ENCODE measurements around the gene FBXO44. TPM values are rescaled to one million over a fixed set of nuclear protein-coding genes. Genes with fewer than 3 reads are reported as not detected.
"Not testable (repeated sequence)": the region's sequence is repeated elsewhere in the genome, so short reads cannot be mapped to it uniquely, and the experiment has no call there.

Gene FBXO44, protein sequence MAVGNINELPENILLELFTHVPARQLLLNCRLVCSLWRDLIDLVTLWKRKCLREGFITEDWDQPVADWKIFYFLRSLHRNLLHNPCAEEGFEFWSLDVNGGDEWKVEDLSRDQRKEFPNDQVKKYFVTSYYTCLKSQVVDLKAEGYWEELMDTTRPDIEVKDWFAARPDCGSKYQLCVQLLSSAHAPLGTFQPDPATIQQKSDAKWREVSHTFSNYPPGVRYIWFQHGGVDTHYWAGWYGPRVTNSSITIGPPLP
- 4.9 TPM for polyA plus RNA-seq (ENCODE audit: insufficient read length)

DNA sequence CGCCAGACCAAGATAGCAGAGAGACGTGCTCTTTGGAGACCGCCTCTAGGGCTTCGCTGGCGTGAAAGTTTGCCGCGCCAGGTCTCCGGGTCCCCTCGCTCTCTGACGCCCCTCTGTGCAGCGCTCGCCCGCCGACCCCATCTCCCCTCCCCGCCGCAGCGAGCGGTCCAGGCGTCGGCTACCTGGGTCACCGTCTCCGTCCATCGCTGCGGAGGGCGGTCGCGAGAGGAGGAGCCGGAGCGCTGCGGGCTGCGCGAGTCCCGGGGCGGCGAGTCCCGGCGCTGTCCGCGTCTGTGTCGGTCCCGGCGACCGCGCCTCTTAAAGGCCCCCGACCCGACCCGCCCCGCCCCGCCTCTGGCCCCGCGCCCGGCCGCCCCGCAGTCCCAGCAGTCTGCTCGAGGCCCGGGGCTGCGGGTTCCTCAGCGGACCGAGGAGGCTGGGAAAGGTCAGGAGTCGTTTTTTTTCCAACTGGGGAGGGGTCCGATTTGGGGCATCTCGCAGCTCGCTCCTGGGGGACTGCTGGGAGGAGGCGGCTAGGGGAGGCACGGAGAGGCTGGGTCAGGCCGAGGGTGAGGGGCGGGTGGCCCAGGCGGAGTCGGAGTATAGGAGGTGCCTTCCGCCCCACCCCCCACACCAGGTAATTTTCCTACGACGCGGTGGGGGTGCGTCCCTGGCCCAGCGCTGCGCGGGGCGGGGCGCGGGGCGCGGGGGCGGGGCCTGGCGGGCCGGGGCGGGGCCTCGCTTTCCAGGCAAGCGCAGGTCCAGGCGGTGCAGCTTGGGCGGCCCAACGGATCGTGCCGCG is at the start of gene FBXO44, which contains the start of gene FBXO2:
Gene FBXO44 (plus strand): TSS at position 741 of the 802 bp plus-strand sequence. CDS start 959 bp downstream, outside the sequence.
Gene FBXO2 (minus strand): TSS at position 293 of the 802 bp plus-strand sequence. CDS start 89 bp downstream, at position 204.
- DNase-seq (ENCODE audit: low read depth), result no peak

DNA sequence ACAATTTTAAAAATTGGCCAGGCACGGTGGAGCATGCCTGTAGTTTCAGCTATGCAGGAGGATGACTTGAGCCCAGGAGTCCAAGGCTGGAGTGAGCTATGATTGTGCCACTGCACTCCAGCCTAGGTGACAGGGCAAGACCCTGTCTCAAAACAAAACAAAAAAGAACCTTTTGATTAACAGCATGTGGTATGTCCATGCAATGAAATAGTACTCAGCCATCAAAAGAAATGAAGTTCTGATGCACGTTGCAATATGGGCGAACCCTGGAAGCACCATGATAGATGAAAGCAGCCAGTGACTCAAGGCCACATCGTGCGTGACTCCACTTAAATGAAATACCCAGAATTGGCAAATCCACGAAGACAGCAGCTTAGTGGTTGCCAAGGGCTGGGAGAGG is 47.9 kb upstream of the FBXO44 start:
- DNase-seq (ENCODE audit: low read depth), result no peak

DNA sequence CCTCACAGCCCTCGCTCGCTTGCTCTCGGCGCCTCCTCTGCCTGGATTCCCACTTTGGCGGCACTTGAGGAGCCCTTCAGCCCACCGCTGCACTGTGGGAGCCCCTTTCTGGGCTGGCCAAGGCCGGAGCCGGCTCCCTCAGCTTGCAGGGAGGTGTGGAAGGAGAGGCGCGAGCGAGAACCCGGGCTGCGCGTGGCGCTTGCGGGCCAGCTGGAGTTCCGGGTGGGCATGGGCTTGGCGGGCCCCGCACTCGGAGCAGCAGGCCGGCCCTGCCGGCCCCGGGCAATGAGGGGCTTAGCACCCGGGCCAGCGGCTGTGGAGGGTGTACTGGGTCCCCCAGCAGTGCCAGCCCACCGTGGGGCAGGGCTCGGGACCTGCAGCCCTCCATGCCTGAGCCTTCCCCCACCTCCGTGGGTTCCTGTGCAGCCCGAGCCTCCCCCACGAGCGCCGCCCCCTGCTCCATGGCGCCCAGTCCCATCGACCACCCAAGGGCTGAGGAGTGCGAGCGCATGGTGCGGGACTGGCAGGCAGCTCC is 46.0 kb upstream of the FBXO44 start:
- DNase-seq (ENCODE audit: low read depth), result not testable (repeated sequence)

DNA sequence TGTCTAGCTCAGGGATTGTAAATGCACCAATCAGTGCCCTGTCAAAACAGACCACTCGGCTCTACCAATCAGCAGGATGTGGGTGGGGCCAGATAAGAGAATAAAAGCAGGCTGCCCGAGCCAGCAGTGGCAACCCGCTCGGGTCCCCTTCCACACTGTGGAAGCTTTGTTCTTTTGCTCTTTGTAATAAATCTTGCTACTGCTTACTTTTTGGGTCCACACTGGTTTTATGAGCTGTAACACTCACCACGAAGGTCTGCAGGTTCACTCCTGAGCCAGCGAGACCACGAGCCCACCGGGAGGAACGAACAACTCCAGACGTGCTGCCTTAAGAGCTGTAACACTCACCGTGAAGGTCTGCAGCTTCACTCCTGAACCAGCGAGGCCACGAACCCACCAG is 45.3 kb upstream of the FBXO44 start:
- DNase-seq (ENCODE audit: low read depth), result not testable (repeated sequence)

DNA sequence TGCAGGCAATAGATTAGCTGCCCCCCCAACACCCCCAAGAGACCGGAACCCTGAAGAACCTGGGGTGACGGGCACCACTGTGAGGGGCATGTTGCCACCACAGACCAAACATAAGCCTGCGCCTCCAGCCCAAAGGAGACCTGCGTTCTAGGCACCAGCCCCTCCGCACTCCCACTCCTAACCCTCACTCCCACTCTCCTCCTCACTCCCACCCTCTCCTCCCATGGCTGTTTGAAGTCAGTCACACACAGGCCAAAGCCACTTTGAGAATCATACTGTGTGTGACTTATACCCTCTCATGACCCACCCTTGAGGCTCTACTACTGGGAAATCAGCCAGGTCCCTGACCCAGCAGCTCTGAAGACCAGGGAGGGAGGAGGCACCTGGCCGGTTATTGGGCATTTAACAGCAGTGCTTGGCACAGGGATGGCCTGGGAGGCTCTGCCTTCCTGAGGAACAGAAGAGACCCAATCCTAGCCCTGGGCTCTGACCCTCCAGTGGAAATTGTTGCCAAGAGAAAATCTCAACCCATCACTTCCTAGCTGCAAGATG is 44.0 kb upstream of the FBXO44 start:
- no peak for DNase-seq (ENCODE audit: low read depth)

DNA sequence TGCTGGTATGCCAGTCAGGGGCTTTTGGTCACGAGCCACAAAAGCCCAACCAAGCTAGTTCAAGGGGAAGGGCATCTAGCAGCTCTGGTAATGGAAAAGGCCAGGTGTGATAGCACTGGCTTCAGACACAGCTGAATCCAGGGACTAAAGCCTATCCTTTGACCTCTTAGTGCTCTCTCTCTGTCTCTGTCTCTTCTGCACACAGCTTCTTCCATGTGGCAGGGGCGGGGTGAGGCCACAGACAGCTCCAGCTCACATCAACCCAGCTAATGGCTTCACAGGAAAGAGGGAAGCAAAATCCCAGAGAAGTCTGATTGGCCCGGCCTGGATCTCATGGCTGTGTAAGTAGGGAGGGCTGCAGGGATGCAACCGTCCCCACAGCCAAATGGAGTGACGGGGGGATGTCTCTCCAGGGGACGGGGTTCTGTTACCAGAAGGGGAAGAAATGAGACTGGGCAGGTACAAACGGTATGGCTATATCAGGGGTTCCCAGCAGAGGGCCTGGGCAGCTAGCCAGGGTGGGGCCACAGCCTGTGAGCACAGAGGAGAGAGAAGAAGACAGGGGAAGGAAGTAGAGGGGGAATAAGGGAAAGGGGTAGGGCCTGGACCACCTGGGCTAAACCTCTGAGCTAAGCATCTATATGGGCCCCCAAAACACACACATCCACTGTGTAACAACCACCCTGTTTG is 42.9 kb upstream of the FBXO44 start:
- DNase-seq (ENCODE audit: low read depth), result no peak

DNA sequence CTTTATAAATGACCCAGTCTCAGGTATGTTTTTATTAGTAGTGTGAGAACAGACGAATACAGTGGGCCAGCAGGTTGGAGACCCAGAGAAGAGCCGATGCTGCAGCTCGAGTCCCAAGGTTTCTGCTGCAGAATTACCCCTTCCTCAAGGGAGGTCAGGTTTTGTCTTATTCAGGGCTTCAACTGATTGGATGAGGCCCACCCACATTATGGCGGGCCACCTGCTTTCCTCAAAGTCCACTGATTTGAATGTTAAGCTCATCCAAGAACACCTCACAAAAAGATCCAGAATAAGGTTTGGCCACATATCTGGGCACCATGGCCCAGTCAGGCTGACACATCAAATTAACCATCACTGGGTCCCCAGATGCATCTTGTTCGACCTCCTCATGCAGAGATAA is 41.3 kb upstream of the FBXO44 start:
- DNase-seq (ENCODE audit: low read depth), result no peak

DNA sequence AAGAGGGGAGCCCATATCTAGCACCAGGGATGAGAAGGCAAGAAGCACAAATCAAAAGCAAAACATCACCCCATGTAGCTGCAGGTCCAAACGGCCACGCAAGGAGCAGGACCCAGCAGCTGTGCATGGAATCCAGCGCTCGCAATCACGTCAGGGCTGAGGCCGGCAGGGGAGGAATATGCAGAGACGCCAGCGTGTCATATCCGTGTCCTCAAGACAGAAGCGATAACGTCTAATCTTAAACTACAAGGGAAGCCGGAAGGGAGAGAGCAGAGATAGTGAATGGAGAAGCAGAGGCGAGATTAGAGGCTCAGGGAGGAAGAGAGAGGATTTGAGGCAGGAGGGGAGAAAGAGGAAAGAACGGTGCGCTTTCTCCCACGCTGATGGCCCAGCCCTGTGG is 39.6 kb upstream of the FBXO44 start:
- no peak for DNase-seq (ENCODE audit: low read depth)

DNA sequence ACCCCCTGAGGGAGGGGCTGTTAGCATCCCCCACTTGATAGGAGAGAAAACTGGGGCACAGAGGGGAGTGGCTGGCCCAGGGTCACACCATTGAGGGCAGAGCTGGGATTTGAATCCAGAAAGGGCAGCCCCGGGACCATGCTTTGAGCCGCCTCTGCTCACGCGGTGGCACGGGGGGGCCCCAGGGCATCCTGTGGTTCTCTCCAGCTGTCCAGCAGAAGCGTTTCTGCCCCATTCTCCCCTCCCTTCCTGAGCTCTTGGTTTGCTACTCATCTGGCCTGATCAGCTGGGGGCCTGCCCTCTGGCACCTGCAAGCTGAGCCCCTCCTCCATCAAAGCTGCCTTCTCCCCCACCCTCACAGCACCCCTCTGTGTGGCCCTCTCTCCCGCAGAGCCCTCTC is 37.9 kb upstream of the FBXO44 start:
- DNase-seq (ENCODE audit: low read depth), result no peak

DNA sequence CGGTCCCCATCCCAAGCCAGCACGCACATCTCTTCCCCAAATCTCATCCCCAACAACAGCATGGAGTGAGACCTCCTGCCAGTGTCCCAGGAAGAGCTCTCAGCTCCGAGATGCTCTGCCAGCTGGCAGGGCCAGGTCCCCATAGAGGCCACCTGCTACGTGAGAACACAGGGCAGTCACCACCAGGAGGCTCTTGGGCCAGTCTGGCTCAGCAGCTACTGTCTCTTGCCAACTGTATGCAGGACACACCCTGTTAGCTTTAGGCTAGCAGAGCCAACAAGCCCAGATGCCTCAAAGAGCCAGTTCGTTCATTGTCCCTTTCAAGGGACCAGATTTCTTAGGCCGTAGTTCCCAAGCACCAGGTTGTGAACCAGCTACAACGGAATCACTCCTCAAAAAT is 37.4 kb upstream of the FBXO44 start:
- DNase-seq (ENCODE audit: low read depth), result no peak

DNA sequence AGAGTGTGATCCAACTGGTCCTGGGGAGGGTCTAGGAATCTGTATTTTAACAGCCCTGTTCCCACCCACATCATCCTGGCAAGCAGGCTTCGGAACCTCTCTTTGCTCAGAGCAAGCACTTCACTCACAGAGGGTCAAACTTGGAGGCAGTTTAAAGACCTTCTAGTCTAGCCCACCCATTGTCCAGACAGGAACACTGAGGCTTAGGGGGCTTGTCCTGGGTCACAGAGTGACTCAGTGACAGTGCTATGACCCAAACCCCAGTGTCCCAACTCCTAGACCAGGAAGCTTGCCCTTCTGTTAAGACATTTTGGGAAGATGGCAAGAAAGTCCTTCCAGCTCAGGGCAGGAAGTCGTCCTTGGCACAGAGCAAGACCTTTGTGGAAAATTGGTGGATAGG is 36.9 kb upstream of the FBXO44 start:
- no peak for DNase-seq (ENCODE audit: low read depth)

DNA sequence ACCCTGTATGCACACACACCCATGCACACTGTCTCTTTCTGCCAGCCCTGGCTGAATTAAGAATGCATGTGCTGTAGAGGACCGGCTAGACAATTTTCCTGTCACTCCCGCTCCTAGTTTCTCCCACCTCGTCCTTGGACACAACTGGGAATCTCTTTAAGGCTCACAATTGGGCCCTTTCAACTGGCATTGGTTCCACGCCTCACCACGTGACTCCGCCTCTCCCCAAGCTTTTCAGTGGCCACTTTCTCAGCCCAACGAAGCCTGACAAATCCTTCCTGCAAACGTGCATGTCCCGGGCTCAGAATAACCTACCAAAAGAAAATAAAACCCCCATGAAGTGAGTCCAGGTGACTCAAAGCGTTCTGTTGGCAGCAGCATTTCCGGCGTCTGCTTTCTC is 34.3 kb upstream of the FBXO44 start:
- no peak for DNase-seq (ENCODE audit: low read depth)

DNA sequence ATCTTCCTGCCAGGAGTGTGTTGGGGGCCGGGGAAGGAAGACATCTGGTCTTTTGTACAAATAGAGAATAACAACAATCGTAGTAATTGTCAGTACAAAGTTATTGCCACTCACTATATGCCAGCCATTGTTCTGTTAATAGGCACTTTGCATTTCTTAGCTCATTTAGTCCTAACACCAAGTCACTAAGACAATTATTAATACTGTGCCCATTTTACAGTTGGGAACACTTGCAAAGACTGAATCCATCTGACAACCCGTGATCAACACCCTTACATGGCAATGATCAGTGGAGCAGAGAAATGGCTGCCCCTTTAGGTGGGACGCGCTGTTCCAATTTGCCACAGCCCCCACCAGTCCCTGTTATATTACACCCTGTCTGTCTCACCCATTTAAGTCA is 33.8 kb upstream of the FBXO44 start:
- no peak for DNase-seq (ENCODE audit: low read depth)

DNA sequence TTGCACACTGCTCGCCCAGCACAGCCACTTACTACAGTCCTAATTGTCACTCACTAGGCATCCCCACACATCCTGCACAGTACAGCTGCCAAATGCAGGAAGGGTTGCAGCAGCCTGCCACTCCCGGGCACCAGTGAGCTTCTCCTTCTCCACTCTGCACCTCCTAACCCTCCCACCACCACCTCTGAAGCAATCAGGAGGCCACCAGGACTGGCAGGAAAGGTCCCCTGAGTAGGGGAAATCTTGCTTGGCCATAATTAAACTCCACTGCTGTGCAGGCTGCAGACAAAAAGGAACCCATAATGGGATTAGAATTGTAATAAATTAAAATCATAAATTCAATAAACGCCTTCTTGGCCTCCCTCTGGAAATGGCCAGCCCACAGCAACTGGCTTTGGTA is 32.3 kb upstream of the FBXO44 start:
- no peak for DNase-seq (ENCODE audit: low read depth)

DNA sequence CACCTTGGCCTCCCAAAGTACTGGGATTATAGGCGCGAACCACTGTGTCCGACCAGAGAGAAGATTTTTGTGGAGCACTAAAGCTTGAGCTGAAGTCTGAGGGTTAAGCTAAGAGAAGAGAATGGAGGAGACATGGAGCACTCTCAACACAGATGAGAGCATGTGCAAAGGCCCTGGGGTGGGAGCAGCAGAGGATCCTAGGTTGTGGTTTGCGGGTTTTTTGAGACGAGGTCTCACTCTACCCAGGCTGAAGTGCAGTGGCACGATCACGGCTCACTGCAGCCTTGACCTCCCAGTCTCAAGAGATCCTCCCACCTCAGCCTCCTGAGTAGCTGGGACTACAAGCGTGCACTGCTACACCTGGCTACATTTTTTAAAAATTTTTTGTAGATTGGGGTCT is 31.0 kb upstream of the FBXO44 start:
- no peak for DNase-seq (ENCODE audit: low read depth)

DNA sequence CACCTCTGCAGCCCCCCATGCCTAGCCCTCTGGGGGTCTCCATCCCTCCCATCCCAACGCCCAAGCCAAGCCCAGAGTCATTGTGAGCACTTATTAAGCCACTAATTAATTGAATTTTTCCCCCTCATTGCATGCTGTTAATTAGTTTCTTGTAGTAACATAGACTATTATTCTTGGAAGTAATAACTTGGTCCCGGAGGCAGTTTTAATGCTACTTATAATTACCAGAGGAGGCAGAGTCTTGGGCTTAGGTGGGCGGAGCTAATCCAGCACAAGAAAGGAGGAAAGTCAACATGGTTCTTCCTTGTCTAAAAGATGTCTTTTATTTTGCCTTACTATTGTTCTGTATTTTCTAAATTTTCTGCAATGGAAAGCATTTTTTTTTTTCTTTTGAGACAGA is 28.1 kb upstream of the FBXO44 start:
- DNase-seq (ENCODE audit: low read depth), result no peak

DNA sequence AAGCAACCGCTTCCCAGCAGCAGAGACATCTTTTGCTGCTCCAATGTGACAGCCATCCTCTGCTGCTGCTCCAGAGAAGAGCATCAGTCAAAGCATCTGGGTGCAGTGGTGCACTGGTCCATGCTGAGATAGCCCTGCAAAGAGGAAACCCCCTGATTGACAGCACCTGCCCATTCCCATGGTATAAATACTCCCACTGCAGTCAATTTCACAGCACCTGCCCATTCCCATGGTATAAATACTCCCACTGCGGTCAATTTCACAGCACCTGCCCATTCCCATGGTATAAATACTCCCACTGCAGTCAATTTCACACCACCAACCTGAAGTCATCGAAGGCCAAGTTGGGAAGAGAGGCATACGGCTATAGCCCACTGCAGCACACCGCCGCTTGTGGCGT is 25.9 kb upstream of the FBXO44 start:
- DNase-seq (ENCODE audit: low read depth), result no peak

DNA sequence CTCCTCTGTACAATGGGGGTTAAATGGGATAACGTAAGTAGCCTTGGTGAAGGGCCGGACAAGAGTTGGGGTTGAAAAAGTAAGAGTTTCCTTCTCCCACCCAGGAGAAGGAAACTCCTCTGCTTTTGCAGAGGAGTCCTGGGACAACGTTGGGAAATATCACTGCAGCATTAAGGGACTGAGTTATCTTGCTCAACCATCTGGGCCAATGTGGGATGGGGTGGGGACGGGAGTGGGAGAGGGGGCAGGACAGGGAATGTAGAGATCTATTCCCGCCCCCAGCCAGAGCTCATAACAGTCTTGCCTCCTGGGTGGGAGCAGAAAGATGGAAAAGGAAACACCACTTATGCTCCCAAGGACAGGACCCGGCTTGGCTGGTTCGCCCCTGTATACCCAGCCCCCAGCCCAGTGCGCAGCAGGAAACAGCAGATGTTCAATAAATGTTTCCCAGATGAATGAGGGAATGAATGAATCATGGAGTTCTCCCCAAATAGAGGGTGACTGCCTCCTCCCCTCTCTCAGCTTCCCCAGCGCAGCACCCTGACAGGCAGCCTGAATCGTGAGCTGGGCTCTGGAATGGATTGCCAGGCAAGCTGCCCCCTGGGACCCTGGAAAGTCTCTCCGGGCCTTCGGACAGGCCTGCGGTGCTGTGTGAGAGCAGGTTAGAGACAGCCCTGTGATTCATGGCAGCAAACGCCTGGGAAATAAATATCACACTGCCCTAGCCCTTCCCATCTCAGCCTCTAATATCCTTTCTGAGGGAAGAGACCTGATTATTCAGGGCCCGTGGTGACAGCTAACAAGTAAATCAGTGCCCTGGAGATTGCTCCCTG is 25.3 kb upstream of the FBXO44 start:
- DNase-seq (ENCODE audit: low read depth), result no peak

DNA sequence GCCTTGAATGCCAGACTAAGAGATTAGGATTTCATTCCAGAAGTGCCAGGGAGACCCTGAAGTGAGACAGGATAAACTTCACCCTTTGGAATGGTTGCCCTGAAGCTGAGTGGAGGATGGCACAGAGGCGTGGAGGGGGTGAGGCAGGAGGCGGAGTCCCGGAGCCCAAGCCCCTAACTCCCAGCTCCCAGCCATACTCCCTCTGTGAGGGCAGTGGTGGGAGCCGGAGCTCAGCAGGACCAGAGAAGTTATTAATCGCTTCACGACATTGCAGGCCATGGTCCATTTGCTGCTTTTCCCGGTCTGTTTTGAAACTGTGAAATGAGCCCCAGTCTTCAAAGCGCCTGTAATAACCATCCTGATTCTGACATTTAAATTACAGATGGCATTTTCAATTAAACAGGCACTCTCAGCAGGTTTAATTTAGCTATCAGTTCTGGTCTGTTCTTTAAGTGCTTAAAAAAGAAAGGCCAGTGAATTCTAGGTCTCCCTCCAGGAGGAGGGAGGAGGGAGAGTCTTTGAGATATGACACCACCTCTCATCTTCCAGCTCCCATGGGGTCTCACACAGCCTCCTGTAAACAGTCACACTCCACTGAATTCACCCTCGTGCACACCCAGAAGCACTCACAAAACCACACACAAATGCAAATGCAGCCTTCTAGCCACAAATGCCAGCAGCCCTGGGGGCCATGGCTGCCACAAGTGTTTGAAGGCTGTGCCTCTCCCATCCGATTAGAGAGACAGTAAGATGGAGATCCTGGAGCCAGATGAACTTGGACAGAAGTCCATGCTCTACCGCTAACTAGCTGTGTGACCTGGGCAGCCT is 20.1 kb upstream of the FBXO44 start:
- no peak for DNase-seq (ENCODE audit: low read depth)

DNA sequence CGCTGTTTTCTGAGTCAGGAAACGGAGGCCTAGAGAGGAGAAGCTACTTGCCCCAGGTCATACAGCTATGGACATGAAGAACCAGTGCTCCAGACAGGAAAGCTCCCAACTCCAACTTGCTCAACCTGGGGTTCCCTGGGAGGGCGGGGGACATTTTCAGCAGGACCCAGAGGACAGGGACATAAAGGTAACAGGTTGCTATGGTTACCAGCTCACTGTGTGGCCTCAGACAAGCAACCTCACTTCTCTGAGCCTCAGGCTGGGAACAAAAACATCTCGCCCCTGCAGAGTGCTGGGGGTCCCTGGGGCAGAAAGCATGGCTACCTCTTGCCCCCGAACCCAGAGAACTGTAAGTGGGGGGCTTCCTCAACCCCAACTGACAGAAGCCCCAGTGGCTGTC is 16.6 kb upstream of the FBXO44 start:
- no peak for DNase-seq (ENCODE audit: low read depth)

All from forelimb muscle (tissue), 1 donor.